Neural cell (in vitro differentiated cells): ENCODE measurements around the gene CYB5B.

Experiments
- CTCF ChIP-seq: fragments of 450-650 bp; IDR thresholded peaks from 2 replicates; pipeline ENCODE4 v1.5.1; 2014; ENCODE audit warnings: antibody characterized with exemption, mild to moderate bottlenecking, moderate library complexity; ENCODE audit not compliant: poor library complexity, severe bottlenecking
- EP300 ChIP-seq: fragments of 450-650 bp; conservative IDR thresholded peaks from 2 replicates; pipeline ENCODE4 v1.6.1; 2014; ENCODE audit warnings: antibody characterized with exemption, mild to moderate bottlenecking, moderate library complexity; ENCODE audit not compliant: poor library complexity, severe bottlenecking
- TAF1 ChIP-seq: IDR thresholded peaks from 2 replicates; pipeline ENCODE4 v1.6.1; 2012; ENCODE audit warnings: low read depth

GRCh38 chr16:69405757-69406156 is 18.7 kb upstream of the CYB5B start:
- TF ChIP-seq EP300 (no peak), CTCF (no peak), TAF1 (no peak)
